ENCODE measurements around the gene NEGR1. TPM values are rescaled to one million over a fixed set of nuclear protein-coding genes. Genes with fewer than 3 reads are reported as not detected.

NEGR1 gene
- total and polyA plus RNA-seq, 9 of the 15 experiments (the other 6 are each of a cell fraction or from before 2014, with no cell fraction given): not detected

GRCh38 chr1:71510725-71511124 is 771.6 kb downstream of the NEGR1 start:
- no peak for FAIRE-seq
- no peak for ATAC-seq
- Histone ChIP-seq H3K27ac (ENCODE audit: extremely low read depth, low read depth, low read length) (no peak overlapping the region), H3K4me2 (ENCODE audit: insufficient read depth, low read length) (no peak overlapping the region), H3K36me3 (ENCODE audit: control insufficient read depth, insufficient read depth, low read length) (no peaks in the 10 kb centered on the region), H2AFZ (ENCODE audit: low read depth, low read length) (no peak overlapping the region), H3K27me3 (ENCODE audit: control insufficient read depth in 2 of 2, insufficient read depth in 2 of 2, low read length in 2 of 2) (no peaks in the 10 kb centered on the region), H3K9ac (ENCODE audit: insufficient read depth in 1 of 2, low read depth in 2 of 2, low read length in 2 of 2) (no peak overlapping the region), H3K9me3 (replicated peaks; ENCODE audit: control insufficient read depth, insufficient read depth, low read depth, low read length) (no peaks in the 10 kb centered on the region), H3K4me3 (no peak overlapping the region), H4K20me1 (replicated peaks; ENCODE audit: control insufficient read depth, insufficient read depth, low read length) (no peaks in the 10 kb centered on the region), H3K4me1 (replicated peaks in 1 of 2; ENCODE audit: control insufficient read depth in 2 of 2, insufficient read depth in 2 of 2, low read length in 2 of 2) (no peaks in the 10 kb centered on the region), H3K9me1 (ENCODE audit: control insufficient read depth, insufficient read depth, low read length) (no peaks in the 10 kb centered on the region), H3K79me2 (ENCODE audit: control insufficient read depth, insufficient read depth, low read length) (no peaks in the 10 kb centered on the region)
- TF ChIP-seq MAZ (CRISPR knock-in tag; conservative IDR thresholded peaks at IDR 0.05 in 1 of 2, IDR thresholded peaks at IDR 0.05 in 1 of 2): no peak
- TF ChIP-seq RAD21 (CRISPR knock-in tag; conservative IDR thresholded peaks at IDR 0.05 in 1 of 2, IDR thresholded peaks at IDR 0.05 in 1 of 2): no peak
- no peak for TF ChIP-seq KLF16 (IDR thresholded peaks at IDR 0.05)
- no peak for TF ChIP-seq MXI1 (IDR thresholded peaks at IDR 0.05; ENCODE audit: low read depth, low read length)
- no peak for TF ChIP-seq CBFB (CRISPR knock-in tag; IDR thresholded peaks at IDR 0.05)
- TF ChIP-seq RBM34 (IDR thresholded peaks at IDR 0.05; ENCODE audit: borderline replicate concordance, insufficient read depth, low read length): no peak
- no peak for TF ChIP-seq THAP7 (CRISPR knock-in tag; IDR thresholded peaks at IDR 0.05)
- TF ChIP-seq GABPB2 (CRISPR knock-in tag; conservative IDR thresholded peaks at IDR 0.05): no peak
- CTCF ChIA-PET (ENCODE audit: low intra/inter-chr PET ratio): no interaction called here
- no TSS peak for BruUV-seq (replicated peaks)
- in situ Hi-C loops (cut with MboI): no loop called here
- intact Hi-C loops (cut with micrococcal nuclease): no loop called here
- DNase-seq (ENCODE audit: extremely low read depth in 1 of 4, low spot score in 3 of 4): no peak
- WGBS (ENCODE audit: insufficient coverage, low coverage, missing lambda C conversion rate): 0% methylated on average over 1 of the region's 1 CpG
- POLR2A ChIA-PET: no interaction called here
